C4-2B (cell line): ENCODE results near the gene PSAP.
"Not testable (repeated sequence)": the region's sequence is repeated elsewhere in the genome, so short reads cannot be mapped to it uniquely, and the experiment has no call there.

Experiments
- ZFX ChIP-seq: fragments of 450-650 bp; IDR thresholded peaks from 2 replicates; pipeline ENCODE4 v1.6.1; 2017
- TF ChIP-seq, protein P1 (sequence below): fragments of 450-650 bp; conservative IDR thresholded peaks from 2 replicates; pipeline ENCODE4 v1.5.1; 2017; ENCODE audit warnings: mild to moderate bottlenecking

DNA sequence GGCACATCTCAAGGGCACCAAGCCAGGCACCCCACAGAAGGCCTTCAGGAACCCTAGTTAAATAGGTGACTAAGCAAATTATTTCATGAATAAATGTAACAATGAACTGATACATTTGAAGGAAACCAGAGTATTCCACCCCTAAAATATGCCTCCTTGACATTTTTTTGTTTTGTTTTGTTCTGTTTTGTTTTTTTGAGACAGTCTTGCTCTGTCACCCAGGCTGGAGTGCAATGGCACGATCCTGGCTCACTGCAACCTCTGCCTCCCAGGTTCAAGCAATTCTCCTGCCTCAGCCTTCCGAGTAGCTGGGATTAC is 30.2 kb upstream of the PSAP start:
- TF ChIP-seq, protein P1, sequence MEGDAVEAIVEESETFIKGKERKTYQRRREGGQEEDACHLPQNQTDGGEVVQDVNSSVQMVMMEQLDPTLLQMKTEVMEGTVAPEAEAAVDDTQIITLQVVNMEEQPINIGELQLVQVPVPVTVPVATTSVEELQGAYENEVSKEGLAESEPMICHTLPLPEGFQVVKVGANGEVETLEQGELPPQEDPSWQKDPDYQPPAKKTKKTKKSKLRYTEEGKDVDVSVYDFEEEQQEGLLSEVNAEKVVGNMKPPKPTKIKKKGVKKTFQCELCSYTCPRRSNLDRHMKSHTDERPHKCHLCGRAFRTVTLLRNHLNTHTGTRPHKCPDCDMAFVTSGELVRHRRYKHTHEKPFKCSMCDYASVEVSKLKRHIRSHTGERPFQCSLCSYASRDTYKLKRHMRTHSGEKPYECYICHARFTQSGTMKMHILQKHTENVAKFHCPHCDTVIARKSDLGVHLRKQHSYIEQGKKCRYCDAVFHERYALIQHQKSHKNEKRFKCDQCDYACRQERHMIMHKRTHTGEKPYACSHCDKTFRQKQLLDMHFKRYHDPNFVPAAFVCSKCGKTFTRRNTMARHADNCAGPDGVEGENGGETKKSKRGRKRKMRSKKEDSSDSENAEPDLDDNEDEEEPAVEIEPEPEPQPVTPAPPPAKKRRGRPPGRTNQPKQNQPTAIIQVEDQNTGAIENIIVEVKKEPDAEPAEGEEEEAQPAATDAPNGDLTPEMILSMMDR, result not testable (repeated sequence)
- not testable (repeated sequence) for TF ChIP-seq ZFX
